Activated T-helper 2 cell treated with anti-CD3 and anti-CD28 coated beads, Interferon-gamma antibody, Interleukin-2, Interleukin-4, amounts not matched to agents 10 μg/mL and 5 μg/mL and 100 μg/mL, durations not matched to agents 14 hours and 24 hours and 36 hours (primary cell): ENCODE data around the gene OSBPL1A. TPM values are rescaled to one million over a fixed set of nuclear protein-coding genes. Genes with fewer than 3 reads are reported as not detected.

Experiments
- total RNA-seq: library from RNA; stranded (reverse); gene quantifications from 2 replicates; pipeline ENCODE4 v1.2.3, GENCODE V29; 2022

OSBPL1A gene
- total RNA-seq, 1 donor from 2014 or later: 0.98 TPM

Other genes starting within 250 kb of the OSBPL1A start
- 4.5 and 6.2 TPM in 2 replicates for gene IMPACT, start 28.8 kb upstream of the OSBPL1A start, total RNA-seq
- gene HRH4, start 62.8 kb upstream of the OSBPL1A start, total RNA-seq: 0.16 and 0.21 TPM in 2 replicates